Activated T-cell treated with anti-CD3 and anti-CD28 coated beads, Interleukin-2, amount 50 U/mL, for 48 hours (primary cell): ENCODE data around the gene UNKL.

Experiments used
- DNase-seq, 2 experiments: peaks; one replicate each; pipeline ENCODE4 v3.0.0-alpha.2; 2020

UNKL gene

DNA sequence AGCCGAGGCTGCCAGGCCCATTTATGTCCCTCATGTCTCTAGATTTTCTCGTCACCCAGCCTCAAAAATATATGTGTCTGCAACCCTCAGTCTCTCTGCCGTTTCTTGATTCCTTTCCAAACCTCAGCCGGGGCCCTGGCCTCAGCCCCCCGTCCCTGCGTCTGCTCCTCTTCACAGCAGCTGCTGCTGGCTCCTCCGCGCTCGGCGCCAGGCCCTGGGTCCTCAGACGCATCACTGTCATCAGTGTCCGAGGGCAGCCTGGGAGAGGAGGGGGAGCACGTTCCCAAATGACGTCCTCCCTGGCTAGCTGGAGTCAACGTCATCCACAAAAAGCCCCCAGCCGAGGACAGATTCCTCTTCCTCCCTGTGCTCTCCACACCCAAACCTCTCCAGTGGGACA is 65.2 kb downstream of the UNKL start:
- no peak for DNase-seq

DNA sequence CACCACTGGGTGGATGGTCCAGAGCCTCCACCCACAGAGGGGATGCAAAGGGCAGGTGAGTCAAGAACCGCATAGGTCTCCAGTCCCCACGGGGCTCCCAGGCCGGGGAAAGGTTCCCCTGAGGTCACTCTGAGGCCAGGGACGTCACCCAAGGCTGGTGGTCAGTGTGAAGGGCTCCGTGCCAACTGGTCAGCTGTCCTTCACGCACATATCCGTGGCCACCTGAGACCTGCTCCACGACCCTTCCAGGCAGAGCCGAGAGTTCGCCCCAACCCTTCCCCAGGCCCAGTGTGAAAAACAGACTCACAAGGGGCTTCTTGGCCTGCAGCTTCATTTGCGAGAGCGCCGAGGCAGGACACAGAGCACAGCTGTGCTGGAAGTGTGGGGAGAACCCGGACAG is 65.6 kb downstream of the UNKL start:
- DNase-seq, result no peak

DNA sequence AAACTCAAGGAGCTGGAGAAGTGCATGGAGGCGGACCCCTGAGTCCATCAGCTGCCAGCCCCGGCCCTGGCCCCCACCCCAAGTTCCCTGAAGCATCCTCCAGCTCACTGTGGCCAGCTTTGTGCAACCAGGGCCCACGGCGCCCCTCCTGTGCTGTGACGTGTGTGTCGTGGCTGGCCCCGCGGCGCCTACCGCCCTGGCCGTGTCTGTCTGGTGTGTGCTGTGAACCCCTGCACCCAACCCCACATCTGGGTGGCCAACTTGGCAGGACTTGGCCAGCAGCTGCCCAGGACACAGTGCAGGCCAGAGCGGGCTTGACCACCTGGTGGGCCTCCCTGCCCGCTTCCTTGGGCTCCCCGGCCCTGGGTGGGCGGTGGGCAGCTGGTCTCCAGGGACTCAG is 66.1 kb downstream of the UNKL start:
- no peak for DNase-seq

DNA sequence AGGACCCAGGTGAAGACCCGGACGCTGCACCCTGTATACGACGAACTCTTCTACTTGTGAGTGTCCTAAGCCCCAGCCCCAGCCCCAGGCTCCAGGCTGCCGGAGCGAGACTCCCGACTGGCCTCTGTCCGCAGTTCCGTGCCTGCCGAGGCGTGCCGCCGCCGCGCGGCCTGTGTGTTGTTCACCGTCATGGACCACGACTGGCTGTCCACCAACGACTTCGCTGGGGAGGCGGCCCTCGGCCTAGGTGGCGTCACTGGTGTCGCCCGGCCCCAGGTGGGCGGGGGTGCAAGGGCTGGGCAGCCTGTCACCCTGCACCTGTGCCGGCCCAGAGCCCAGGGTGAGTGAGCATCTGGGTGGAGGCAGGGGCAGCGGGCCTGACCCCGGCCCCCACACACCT is 66.5 kb downstream of the UNKL start:
- no peak for DNase-seq

DNA sequence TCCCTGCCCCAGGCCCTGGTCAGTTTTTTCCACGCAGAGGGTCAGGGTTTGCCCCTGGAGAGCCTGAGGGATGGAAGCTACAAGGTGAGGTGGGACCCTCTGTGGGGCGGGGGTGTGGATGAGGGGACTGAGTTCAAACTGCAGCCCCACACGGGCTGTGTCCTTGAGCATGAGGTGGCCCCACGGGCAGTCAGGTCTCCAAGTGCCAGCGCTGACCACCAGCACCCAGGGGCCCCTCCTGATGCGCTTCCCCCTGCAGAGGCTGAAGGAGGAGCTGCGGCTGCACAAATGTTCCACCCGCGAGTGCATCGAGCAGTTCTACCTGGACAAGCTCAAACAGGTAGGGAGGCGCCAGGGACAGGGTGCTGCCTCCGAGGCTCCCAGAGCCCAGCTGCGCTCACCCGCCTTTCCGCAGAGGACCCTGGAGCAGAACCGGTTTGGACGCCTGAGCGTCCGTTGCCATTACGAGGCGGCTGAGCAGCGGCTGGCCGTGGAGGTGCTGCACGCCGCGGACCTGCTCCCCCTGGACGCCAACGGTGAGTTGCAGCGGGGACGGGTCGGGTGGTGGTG is 67.1 kb downstream of the UNKL start:
- DNase-seq, result no peak

DNA sequence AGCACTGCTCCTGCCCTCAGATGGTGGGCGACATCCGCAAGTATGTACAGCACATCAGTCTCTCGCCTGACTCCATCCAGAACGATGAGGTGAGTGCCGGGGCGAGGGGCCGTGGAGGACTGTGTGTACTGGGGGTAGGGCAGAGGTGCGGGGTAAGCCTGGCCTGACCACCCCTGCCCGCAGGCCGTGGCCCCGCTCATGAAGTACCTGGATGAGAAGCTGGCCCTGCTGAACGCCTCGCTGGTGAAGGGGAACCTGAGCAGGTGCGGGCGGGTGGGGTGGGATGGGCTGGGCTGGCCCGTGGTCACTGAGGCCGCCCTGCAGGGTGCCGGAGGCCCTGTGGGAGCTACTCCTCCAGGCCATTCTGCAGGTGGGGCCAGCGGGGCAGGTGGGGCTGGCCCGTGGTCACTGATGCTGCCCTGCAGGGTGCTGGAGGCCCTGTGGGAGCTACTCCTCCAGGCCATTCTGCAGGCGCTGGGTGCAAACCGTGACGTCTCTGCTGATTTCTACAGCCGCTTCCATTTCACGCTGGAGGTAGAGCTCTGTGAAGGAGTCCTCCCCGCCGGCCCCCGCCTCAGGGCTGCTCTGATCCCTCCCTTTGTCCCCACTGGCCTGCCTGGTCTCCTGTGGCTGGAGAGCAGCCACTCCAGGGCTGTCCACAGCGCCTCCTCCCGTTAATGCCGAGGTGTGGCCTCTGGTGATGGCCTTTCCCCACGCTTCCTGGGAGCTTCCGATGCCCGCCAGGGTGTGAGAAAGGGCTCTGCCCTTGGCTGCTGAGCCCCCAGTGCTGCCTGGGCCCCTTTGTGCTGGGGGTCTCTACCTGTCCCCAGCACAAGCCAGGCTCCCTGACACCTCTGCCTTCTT is 67.8 kb downstream of the UNKL start:
- no peak for DNase-seq

DNA sequence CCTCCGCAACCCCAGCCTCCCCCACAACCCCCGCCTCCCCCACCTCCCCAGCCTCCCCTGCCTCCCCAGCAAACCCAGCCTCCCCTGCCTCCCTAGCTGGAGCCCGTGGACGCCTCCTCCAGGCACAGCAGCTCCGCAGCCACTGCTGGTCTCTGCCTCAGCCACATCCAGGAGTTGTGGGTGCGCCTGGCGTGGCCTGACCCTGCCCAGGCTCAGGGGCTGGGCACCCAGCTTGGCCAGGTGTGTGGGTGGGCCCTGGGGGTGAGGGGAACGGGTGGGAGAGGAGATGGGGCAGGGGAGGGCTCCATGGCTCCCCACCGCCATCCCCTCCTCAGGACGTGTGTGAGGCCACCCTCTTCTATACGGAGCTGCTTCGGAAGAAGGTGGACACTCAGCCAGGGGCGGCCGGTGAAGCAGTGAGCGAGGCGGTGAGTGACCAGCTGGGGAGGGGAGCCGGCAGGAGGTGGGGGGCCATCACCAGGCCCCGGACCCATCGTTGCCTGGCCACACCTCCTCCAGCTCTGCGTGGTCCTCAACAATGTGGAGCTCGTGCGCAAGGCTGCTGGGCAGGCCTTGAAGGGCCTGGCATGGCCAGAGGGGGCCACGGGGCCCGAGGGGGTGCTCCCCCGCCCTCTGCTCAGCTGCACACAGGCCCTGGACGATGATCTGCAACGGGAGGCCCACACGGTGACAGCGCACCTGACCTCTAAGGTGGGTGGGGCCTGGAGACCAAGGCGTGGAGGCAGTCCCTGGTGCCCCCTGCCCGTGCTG is 68.7 kb downstream of the UNKL start:
- no peak for DNase-seq

DNA sequence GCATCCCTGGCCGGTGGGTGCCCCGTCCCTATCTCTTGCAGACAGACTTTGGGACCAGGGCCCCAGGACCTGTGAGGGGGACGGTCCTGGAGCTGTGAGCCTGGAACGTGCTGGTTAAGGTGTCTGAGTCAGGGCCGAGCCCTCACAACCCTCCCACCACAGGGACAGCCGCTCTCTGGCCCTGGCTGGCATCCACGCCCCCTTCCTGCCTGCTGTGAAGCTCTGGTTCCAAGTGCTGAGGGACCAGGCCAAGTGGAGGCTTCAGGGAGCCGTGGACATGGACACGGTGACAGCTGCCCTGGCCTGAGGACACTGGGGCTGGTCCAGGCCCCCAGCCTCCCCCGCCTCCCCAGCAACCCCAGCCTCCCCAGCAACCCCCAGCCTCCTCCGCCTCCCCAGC is 69.4 kb downstream of the UNKL start:
- no peak for DNase-seq

DNA sequence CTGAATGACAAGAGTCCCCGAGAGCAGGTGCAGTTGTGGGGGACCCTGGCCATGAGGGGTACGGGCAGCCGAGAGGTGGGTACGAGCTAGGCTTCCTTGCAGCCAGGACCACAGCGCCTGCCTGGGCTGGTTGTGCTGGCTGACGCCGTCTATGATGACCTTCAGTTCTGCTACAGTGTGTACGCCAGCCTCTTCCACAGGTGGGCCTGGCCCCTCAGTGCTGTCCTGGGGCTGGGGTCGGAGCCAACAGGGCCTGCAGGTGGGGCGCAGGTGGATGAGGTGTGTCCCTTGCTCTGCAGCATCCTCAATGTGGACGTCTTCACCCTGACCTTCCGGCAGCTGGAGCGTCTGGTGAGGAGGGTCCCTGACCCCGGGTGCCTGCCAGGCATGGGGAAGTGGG is 70.0 kb downstream of the UNKL start:
- no peak for DNase-seq

DNA sequence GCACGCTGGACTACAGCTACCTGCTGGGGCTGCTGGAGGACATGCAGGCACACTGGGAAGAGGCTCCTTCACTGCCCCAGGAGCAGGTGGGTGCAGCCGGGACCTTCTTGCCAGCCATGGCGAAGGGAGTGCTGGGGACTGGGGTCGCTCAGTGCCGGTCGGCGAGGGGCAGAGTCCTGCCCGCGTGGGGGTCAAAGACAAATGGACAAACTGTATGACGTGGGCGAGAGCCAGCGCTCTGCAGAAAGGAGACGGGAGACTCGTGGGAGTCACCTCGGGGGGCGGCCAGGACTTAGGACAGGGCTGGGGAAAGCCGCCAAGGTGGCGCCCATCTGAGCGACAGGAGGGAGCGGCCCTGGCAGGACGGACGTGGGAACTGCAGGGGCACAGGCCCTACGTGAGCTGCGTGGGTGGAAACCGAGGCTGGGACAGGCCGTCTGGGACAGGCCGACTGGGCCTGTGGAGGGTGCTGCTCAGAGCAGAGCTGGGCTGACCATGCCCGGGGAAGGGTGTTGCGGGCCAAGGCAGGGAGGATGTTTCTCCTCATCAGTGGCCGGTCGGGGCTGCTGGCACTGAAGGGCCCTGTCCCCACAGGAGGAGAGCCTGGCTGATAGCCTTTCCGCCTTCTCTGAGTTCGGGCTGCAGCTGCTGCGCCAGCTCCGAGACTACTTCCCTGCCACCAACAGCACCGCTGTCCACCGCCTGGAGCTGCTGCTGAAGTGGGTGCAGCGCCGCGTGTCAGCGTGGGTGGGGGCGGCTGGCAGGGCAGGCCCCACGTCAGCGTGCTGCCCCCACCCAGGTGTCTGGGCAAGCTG is 70.9 kb downstream of the UNKL start:
- DNase-seq, result no peak

DNA sequence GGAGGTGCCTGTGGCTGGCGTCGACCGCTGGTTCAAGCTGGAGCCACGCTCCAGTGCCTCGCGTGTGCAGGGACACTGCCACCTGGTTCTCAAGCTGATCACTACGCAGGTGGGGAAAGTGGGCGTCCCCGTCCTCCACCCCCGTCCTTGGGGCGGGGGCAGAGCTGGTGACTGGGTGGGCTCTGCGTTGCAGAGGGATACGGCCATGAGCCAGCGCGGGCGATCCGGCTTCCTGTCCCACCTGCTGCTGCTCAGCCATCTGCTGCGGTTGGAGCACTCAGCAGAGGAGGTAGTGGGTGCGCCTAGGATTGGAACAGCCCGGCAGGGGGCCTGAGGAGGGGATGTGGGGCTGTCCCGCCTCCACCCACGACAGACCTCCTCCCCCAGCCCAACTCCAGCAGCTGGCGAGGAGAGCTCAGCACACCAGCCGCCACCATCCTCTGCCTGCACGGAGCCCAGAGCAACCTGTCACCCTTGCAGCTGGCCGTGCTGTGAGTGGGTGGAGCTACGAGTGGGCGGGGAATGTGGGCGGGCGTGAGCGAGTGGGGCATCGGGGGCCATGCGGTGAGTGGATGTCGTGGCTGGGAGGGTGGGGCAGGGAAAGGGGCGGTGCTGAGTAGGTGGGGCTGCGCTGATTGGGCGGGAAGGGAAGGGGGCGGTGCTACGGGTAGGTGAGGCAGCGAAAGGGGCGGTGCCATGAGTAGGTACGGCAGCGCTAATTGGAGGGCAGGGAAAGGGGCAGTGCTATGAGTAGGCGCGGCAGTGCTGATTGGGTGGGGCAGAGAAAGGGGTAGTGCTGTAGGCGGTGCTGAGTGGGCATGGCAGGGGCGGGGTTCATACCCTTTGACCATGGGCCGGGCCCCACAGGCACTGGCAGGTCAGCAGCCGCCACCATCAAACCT is 71.7 kb downstream of the UNKL start:
- peak; percentile 94 for DNase-seq

DNA sequence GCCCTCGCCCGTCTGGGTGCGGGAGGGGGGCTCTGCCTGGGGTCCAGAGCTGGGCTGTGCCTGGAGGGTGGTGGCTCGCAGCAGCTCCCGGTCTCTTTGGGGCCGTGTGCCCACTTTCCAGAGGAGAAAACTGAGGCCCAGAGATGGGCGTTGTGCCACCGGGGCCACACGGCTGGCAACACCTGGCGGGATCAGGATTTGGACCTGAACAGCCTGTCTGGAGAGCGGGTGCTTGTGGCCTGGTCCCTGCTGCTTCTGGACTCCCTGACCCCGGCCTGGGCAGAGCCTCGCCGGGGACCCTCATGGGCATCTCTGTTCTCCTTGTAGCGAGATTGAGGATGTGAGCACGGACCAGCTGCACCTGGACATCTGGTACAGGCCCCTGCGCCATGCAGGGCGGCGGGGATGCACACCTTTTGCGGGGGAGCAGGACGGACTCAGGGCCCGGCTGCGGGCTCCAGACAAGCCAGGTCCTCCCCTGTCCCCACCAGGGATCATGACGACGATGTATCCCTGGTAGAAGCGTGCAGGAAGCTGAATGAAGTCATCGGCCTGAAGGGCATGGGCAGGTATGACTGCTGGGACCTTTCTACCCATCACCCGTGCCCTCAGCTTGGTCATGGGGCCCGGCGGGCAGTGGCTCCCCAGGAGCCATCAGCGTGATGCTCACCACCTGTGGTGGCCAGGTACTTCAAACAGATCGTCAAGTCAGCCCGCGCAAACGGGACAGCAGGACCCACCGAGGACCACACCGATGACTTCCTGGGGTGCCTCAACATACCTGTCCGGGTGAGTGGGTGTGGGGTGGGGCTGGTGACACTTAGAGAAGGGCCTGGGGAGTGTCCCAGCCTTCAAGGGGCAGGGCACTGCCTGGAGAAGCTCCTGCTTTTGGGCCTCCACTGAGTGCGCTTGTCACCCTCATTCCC is 72.7 kb downstream of the UNKL start:
- DNase-seq, result no peak

DNA sequence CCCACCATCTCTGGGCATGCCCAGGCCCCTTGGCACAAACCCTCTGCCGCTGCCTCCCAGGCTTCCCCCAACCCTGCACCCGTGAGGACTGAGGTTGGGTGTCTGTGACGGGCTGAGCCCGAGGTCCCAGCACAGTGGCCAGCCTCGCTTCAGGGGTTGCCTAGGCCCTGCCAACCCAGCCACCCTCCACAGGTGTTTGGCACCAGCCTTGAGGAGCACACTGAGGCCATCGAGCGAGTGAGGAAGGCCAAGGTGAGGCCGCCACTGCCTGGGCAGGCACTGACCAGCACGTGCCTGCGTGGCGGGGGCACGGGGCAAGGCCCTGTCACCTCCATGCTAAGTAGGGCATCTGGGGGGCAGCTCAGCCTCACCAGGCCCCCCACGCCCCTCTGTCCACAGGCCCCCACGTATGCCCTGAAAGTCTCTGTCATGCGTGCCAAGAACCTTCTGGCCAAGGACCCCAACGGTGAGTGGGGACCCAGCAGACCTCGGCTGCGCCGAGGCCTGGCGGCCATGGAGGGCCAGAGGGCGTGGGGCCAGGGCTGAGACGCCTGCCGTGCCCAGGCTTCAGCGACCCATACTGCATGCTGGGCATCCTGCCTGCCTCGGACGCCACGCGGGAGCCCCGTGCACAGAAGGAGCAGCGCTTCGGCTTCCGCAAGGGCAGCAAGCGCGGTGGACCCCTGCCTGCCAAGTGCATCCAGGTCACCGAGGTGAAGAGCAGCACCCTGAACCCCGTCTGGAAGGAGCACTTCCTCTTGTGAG is 73.6 kb downstream of the UNKL start:
- no peak for DNase-seq

DNA sequence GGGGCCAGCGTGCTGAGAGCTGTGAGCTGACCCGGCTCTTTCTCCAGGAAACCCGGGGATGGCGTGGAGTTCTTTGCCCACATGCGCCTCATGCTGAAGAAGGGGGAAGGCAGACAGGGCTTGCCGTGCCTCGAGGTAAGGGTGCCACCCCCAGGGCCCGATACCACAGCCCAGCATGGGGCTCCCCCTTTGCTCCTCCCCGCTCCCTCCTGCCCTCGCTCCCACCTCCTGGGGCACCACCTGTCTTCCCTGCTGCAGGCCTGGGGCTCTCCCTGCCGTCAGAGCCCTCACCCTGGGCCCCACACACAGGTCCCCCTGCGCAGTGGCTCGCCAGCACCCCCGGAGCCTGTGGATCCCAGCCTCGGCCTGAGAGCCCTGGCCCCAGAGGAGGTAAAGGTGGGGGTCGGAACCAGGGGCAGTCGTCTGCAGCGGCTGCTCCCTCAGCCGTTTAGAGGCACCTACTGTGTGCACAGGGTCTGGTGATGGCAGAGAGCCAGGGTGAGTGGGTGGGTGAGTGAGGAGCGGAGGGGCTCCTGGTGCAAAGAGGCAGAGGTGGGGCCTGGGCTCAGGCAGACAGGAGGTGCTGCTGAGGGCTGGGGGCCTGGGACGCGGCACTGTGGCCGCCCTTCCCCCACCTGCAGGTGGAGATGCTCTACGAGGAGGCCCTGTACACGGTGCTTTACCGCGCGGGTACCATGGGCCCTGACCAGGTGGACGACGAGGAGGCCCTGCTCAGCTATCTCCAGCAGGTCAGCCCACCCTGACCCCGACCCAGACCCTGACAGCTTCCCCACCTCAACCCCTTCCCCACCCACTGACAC is 75.4 kb downstream of the UNKL start:
- no peak for DNase-seq

DNA sequence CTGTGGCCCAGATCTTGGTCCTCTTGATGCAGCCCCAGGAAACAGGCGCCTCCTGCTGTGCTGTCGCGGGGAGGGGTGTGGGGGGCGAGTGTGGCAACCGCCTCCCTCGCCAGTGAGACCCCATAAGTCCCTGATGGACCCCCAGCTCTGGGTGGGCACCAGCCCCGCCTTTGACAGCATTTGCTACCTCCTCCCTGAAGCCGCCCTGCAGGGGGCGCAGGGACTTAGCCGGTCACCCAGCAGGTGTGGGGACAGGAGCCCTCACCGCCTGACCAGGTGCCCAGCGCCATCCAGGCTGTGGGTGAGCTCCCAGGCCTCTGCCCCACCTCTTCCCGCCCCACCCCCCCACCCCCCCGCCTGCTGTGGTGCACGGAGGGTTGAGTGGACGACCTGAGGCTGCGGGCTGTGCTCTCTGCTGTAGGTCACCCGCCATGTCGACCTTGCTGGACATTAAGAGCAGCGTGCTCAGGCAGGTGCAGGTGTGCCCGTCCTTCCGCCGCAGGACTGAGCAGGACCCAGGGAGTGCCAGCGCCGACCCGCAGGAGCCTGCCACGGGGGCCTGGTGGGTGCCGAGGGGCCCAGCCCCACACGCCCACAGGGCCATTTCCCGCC is 76.3 kb downstream of the UNKL start:
- no peak for DNase-seq

DNA sequence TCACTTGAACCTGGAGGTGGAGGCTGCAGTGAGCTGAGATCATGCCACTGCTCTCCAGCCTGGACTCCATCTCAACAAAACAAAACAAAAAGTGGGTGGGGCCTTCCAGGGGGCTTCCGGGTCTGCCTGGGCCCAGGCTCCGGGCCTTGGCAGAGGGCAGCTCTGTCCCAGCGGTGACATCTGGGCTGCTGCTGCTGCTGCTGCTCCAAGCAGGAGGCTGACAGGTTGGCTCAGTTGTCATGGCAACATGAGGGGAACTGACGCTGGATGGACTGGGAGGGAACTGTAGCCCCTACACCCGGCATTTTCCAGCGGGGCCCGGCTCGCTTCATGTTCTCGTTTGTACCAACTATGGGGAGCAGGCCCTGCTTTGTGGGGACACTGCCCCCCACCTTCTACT is 77.0 kb downstream of the UNKL start:
- no peak for DNase-seq

DNA sequence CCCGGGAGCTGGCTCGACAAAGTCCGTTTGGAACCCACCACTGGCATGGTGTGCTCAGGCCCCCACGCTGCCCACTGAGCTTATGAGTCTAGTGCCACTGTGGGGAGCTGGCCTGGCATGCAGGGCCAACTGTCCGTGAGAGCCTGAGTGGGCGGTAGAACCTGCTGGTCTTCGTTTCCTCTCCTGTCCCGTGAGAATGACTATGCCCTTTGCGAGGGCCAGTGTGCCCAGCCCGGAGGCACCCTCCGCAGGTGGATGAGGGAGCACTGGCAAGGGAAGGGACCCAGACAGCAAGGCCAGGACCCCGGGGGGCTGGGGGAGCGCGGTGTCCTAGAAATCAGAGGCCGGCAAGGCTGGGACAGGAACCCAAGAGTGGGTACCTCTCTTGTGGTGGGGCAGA is 77.9 kb downstream of the UNKL start:
- no peak for DNase-seq

DNA sequence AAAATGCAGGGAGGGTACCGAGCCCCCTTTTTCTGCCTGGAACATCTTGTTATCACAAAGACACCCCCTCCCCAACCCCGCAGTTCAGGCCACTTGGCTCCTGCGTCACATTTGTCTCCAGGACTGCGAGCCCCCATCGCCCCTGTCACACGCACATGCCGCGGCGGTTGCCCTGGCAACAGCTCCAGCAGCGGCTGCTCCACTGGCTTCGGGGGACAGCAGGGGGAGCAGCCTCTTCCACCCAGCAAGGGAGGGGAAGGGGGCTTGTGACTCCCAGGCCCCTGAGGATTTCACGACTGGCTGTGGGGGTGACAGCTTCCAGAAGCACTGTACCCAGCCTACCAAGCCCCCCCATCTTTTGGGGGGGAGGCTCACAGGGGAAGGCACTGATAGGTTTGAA is 78.5 kb downstream of the UNKL start:
- no peak for DNase-seq
